Upper lobe of left lung (tissue), 6 donors: ENCODE measurements around the gene ADNP2. TPM values are rescaled to one million over a fixed set of nuclear protein-coding genes. Genes with fewer than 3 reads are reported as not detected.

ENCODE experiments used
- ATAC-seq, 2 donors: fragments of 200-7000 bp; cut with Tn5 transposase; one replicate each; pipeline ENCODE4 v1.9.1; 2022; ENCODE audit warnings: mild to moderate bottlenecking in 2 of 2, moderate library complexity in 2 of 2; ENCODE audit not compliant: low FRiP score in 2 of 2
- DNase-seq, 2 donors: peaks; one replicate each; pipeline ENCODE4 v3.0.0-alpha.2; 2019 to 2020
- H3K27ac ChIP-seq, 4 donors: fragments of 200-600 bp; sonication (generic); one replicate each; pipeline ENCODE4 v1.5.1; 2016 to 2019
- H3K27me3 ChIP-seq, 4 donors: fragments of 200-600 bp; sonication (generic); one replicate each; pipeline ENCODE4 v1.5.1; 2017 to 2019
- H3K36me3 ChIP-seq, 4 donors: fragments of 200-600 bp; sonication (generic); one replicate each; pipeline ENCODE4 v1.5.1; 2016 to 2019
- H3K4me1 ChIP-seq, 4 donors: fragments of 200-600 bp; sonication (generic); one replicate each; pipeline ENCODE4 v1.5.1; 2018 to 2019
- H3K4me3 ChIP-seq, 4 donors: fragments of 200-600 bp; sonication (generic); one replicate each; pipeline ENCODE4 v1.5.1; 2017 to 2019; ENCODE audit warnings: mild to moderate bottlenecking in 2 of 4, moderate library complexity in 1 of 4
- H3K9me3 ChIP-seq, 4 donors: fragments of 200-600 bp; sonication (generic); one replicate each; pipeline ENCODE4 v1.5.1; 2018 to 2019
- CTCF ChIP-seq, 6 experiments: fragments of 450-650 bp in 4 of 6; fragments of 200-600 bp in 2 of 6; sonication (generic) in 2 of 6; IDR thresholded peaks; one replicate each; pipeline ENCODE4 v1.5.1; 2016 to 2019; ENCODE audit warnings: antibody characterized with exemption in 6 of 6
- EP300 ChIP-seq, 4 donors: sonication (generic); formaldehyde crosslinking; IDR thresholded peaks; one replicate each; pipeline ENCODE4 v1.5.1; 2017; ENCODE audit warnings: antibody characterized with exemption in 4 of 4, control low read depth in 2 of 4
- POLR2A ChIP-seq, 4 donors: fragments of 450-650 bp; IDR thresholded peaks; one replicate each; pipeline ENCODE4 v1.5.1; 2016 to 2017; ENCODE audit warnings: antibody characterized with exemption in 4 of 4, mild to moderate bottlenecking in 2 of 4
- POLR2AphosphoS5 ChIP-seq, 2 donors: sonication (generic); formaldehyde crosslinking; IDR thresholded peaks; one replicate each; pipeline ENCODE4 v1.5.1; 2017; ENCODE audit warnings: antibody characterized with exemption in 2 of 2
- whole genome bisulfite sequencing, 2 donors: methylation state at CpG; one replicate each; pipeline ENCODE4 v1.1.5; 2017 to 2018; 5-methylcytosine and 5-hydroxymethylcytosine counted together
- total RNA-seq, 6 donors: library from RNA; depleted of rRNA in 4 of 6; stranded (reverse); fragments of >200 nt in 4 of 6; gene quantifications; one replicate each; pipeline versions ENCODE4 v1.1.0 to v1.2.1, GENCODE V29; 2016 to 2021
- donor health status: DM: no; HTN: no; CAD: no; lungs with moderate emphysema.
- donor health status: DM: no; HTN: yes; CAD: no; lungs with severe emphysema.

The ADNP2 gene
- 10 to 100 TPM; 12.4 to 26.6 (median 16.1) TPM for total RNA-seq

GRCh38 chr18:80108739-80109675, at the start of gene ADNP2:
ADNP2 (plus strand) TSS chr18:80109262; CDS start chr18:80117543, 8,281 bp downstream.
- no peaks in the 10 kb centered on the region for H3K36me3 ChIP-seq
- 9 to 20% methylated on average over 5 to 13 of the region's 76 CpGs for WGBS, 2 donors
- TF ChIP-seq POLR2AphosphoS5 (IDR thresholded peaks at IDR 0.05): peak; percentile 67 to 70
- TF ChIP-seq CTCF (IDR thresholded peaks at IDR 0.05): no peak
- TF ChIP-seq EP300 (IDR thresholded peaks at IDR 0.05): no peak
- TF ChIP-seq POLR2A (IDR thresholded peaks at IDR 0.05): peak in 2 of 4 donors; percentile 35 to 59
- DNase-seq (peak; percentile 86 to 91), ATAC-seq (peak; percentile 92)
- H3K27ac ChIP-seq: peak within 1 kb of the TSS; percentile 84 to 89 (median 87)
- H3K4me3 ChIP-seq: peak within 1 kb of the TSS; percentile 58 to 89 (median 82)
- H3K9me3 ChIP-seq: no peaks in the 10 kb centered on the region
- H3K27me3 ChIP-seq: no peaks in the 10 kb centered on the region
- H3K4me1 ChIP-seq: peaks cover 13 to 18% (median 15%) of the 10 kb centered on the region in 4 donors

- H3K9me3 ChIP-seq: peaks cover 4 to 43% (median 10%) of the 10 kb centered on the region in 4 donors
- no peak overlapping the region for H3K4me3 ChIP-seq
- H3K4me1 ChIP-seq: no peaks in the 10 kb centered on the region
- ATAC-seq (no peak), DNase-seq (no peak)
- no peak for TF ChIP-seq EP300 (IDR thresholded peaks at IDR 0.05)
- TF ChIP-seq CTCF (IDR thresholded peaks at IDR 0.05): no peak
- no peak for TF ChIP-seq POLR2AphosphoS5 (IDR thresholded peaks at IDR 0.05)
- TF ChIP-seq POLR2A (IDR thresholded peaks at IDR 0.05): no peak
- H3K27ac ChIP-seq: no peak overlapping the region
- 86 to 96% methylated on average over 6 of the region's 6 CpGs for WGBS, 2 donors
- H3K36me3 ChIP-seq: no peaks in the 10 kb centered on the region
- H3K27me3 ChIP-seq: no peaks in the 10 kb centered on the region
Observed at GRCh38 chr18:80059945-80060344, 49.1 kb upstream of the ADNP2 start.

- Histone ChIP-seq H3K27me3 (no peaks in the 10 kb centered on the region), H3K36me3 (no peaks in the 10 kb centered on the region), H3K4me3 (no peak overlapping the region), H3K27ac (no peak overlapping the region), H3K9me3 (peaks cover 0 to 10% (median 1%) of the 10 kb centered on the region in 4 donors), H3K4me1 (no peaks in the 10 kb centered on the region)
- no peak for DNase-seq
- TF ChIP-seq CTCF (IDR thresholded peaks at IDR 0.05): no peak
- TF ChIP-seq POLR2AphosphoS5 (IDR thresholded peaks at IDR 0.05): no peak
- no peak for TF ChIP-seq POLR2A (IDR thresholded peaks at IDR 0.05)
- no peak for TF ChIP-seq EP300 (IDR thresholded peaks at IDR 0.05)
- no peak for ATAC-seq
- WGBS, 2 donors: 88 to 93% methylated on average over 7 to 9 of the region's 9 CpGs
Observed at GRCh38 chr18:80065705-80066104, 43.4 kb upstream of the ADNP2 start.

- Histone ChIP-seq H3K4me3 (no peak overlapping the region), H3K27me3 (no peaks in the 10 kb centered on the region), H3K36me3 (no peaks in the 10 kb centered on the region), H3K4me1 (no peaks in the 10 kb centered on the region), H3K27ac (no peak overlapping the region), H3K9me3 (peaks cover 0 to 3% (median 0%) of the 10 kb centered on the region in 4 donors)
- TF ChIP-seq POLR2AphosphoS5 (IDR thresholded peaks at IDR 0.05) (no peak), EP300 (IDR thresholded peaks at IDR 0.05) (no peak), CTCF (IDR thresholded peaks at IDR 0.05) (no peak), POLR2A (IDR thresholded peaks at IDR 0.05) (no peak)
- 87 to 88% methylated on average over 8 of the region's 8 CpGs for WGBS, 2 donors
- DNase-seq (no peak), ATAC-seq (peak in 1 of 2 donors; percentile 40)
Observed at GRCh38 chr18:80067321-80067720, 41.7 kb upstream of the ADNP2 start.
